Mammary epithelial cell (primary cell): ENCODE measurements around the gene TRIM8.

Source experiments
- CTCF ChIP-seq, 2 donors: IDR thresholded peaks in 1 of 2; conservative IDR thresholded peaks in 1 of 2; 2 replicates each; pipeline ENCODE4 v1.5.1; 2011 to 2012; ENCODE audit warnings: inconsistent platforms in 2 of 2, low read length in 2 of 2, mild to moderate bottlenecking in 2 of 2, control low read depth in 1 of 2, low read depth in 1 of 2; ENCODE audit not compliant: insufficient read depth in 1 of 2; ENCODE audit errors: extremely low read depth in 1 of 2
- EZH2 ChIP-seq: IDR thresholded peaks from 2 replicates; pipeline ENCODE4 v1.6.1; 2012; ENCODE audit warnings: low read length, inconsistent platforms, borderline replicate concordance

- TF ChIP-seq CTCF (conservative IDR thresholded peaks at IDR 0.05 in 1 of 2, IDR thresholded peaks at IDR 0.05 in 1 of 2; ENCODE audit: extremely low read depth in 1 of 2, insufficient read depth in 1 of 2, low read depth in 1 of 2, low read length in 2 of 2) = no peak
- TF ChIP-seq EZH2 = no peak
Measured at GRCh38 chr10:102617816-102618215, 26.5 kb upstream of the TRIM8 start.
